ENCODE data around the gene CIC. TPM values are rescaled to one million over a fixed set of nuclear protein-coding genes. Genes with fewer than 3 reads are reported as not detected.
A peak's percentile ranks its signal among the peaks of the same experiment; 100 is the strongest.

The CIC gene
- total and polyA plus RNA-seq, 4 experiments from 2014 or later, result 3.5 to 82.6 (median 81.6) TPM; not detected in 1

DNA sequence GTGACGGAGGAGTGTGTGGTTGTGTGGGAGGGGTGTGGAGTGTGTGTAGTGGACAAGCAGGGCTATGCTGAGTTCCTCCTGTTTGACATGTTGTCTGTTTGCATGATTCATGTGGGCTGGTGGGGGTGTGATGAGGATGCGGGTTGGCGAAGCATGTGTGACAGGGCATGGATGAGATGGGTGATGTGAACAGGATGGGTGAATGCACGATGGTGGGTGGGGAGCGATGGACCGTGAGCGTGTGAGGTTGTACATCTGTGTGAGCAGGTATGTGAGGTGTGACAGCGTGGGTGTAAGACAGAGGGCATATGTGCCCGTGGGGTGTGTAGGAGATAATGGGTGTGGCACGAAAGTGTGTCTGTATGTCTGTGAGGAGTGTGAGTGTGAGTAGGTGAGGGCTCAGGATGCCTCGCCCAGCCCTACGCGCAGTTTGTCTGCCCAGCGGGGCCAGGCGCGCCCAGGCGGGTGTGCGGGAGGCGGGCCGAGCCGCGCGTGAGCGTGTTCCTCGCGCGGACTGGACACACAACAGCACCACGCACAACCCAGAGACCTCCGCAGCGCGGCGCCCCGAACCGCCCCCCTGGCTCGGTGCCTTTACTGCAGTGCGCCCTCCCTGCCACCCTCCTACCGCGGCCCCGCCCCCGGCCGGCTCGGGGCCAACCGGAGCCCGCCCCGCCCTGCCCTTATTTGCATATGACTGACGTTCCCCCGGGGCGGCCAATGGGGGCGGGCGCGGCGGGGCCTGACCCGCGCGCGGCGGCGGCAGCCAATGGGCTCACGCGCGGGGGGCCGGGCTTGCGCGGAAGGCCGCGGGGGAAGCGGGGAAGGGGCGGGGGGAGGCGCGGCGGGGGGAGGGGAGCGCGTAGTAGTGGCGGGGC lies 14.4 kb downstream of the CIC start:
- Mint-ChIP-seq H3K36me3 (peaks cover 0 to 25% of the 10 kb centered on the region in 2 donors), H3K4me1 (peaks cover 32 to 37% (median 33%) of the 10 kb centered on the region in 4 donors), H3K27ac (no peak overlapping the region), H3K4me3 (no peak overlapping the region), H3K27me3 (no peaks in the 10 kb centered on the region), H3K9me3 (no peaks in the 10 kb centered on the region)
- no peaks in the 10 kb centered on the region for H3K27me3 ChIP-seq (ENCODE audit: insufficient read depth, low read length)
- peak overlapping the region; percentile 77 for H3K27ac ChIP-seq (ENCODE audit: low read depth, low read length)
- peak; percentile 96 to 98 (median 97) for DNase-seq
- H3K4me1 ChIP-seq (ENCODE audit: insufficient read depth, low read length), result peaks cover 54% of the 10 kb centered on the region
- peaks cover 17% of the 10 kb centered on the region for H3K36me3 ChIP-seq (ENCODE audit: insufficient read depth, low read length)
- peak overlapping the region; percentile 1 to 60 for H3K4me3 ChIP-seq (ENCODE audit: low read length in 2 of 2)
- ChIA-PET POLR2A (ENCODE audit: partially characterized antibody) (interaction anchor here (0.7 to 9.3 kb wide), 17 partner anchors 8 to 207 kb away, joined by 3 to 139 read pairs (median 4); partner anchors contain the start of genes CIC, ERF, GSK3A and PAFAH1B3), CTCF (ENCODE audit: partially characterized antibody) (interaction anchor here (0.8 to 1.7 kb wide), 3 partner anchors 12 to 151 kb away, joined by 4 to 7 read pairs (median 4); partner anchors contain the start of gene POU2F2)
- intact Hi-C loops (cut with micrococcal nuclease), result loop anchor here (1.0 to 5.0 kb wide), 10 partner anchors 13 to 150 kb away; partner anchors contain the start of genes CIC, DEDD2, MEGF8 and PAFAH1B3
- H3K9me3 ChIP-seq (ENCODE audit: control insufficient read depth in 1 of 2, low read length in 2 of 2), result no peaks in the 10 kb centered on the region

DNA sequence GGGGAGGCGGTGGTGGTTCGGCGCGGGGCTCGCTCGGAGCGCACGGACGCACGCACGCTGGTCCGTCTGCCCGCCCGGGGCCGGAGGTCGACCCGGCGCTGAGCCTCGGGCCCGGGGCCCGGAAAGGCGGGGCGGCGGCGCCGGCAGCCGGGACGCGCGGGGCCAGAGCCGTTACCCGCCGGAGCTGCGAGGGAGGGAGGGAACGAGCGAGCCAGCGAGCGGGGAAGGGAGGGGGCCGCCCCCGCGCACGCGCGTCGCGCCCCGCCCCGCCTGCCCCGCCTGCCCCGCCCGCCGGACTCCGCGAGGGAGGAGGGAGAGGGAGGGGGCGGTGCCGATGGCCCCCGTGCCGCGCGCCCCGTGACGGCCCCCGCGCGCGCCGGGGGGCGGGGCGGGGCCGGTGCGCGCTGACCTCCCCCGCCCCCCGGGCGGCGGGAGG lies 15.0 kb downstream of the CIC start:
- peaks cover 48% of the 10 kb centered on the region for H3K4me1 ChIP-seq (ENCODE audit: insufficient read depth, low read length)
- no peaks in the 10 kb centered on the region for H3K27me3 ChIP-seq (ENCODE audit: insufficient read depth, low read length)
- no peak overlapping the region for H3K4me3 ChIP-seq (ENCODE audit: low read length in 2 of 2)
- peak; percentile 84 to 93 (median 92) for DNase-seq
- H3K36me3 ChIP-seq (ENCODE audit: insufficient read depth, low read length), result peaks cover 23% of the 10 kb centered on the region
- H3K4me1 Mint-ChIP-seq, result peaks cover 25 to 33% (median 29%) of the 10 kb centered on the region in 4 donors
- ChIA-PET CTCF (ENCODE audit: partially characterized antibody) (interaction anchor here (1.5 kb wide), 1 partner anchor 41 kb away, joined by 5 read pairs; no protein-coding TSS in a partner anchor), POLR2A (ENCODE audit: partially characterized antibody) (interaction anchor here (0.6 to 9.3 kb wide), 13 partner anchors 13 to 161 kb away, joined by 3 to 139 read pairs (median 4); partner anchors contain the start of genes CIC, DEDD2, ERF and GSK3A)
- no peak overlapping the region for H3K27ac Mint-ChIP-seq
- intact Hi-C loops (cut with micrococcal nuclease), result loop anchor here (2.0 to 5.0 kb wide), 3 partner anchors 19 to 113 kb away; partner anchors contain the start of genes PAFAH1B3 and PRR19
- no peak overlapping the region for H3K4me3 Mint-ChIP-seq
- peaks cover 0 to 32% of the 10 kb centered on the region in 2 donors for H3K36me3 Mint-ChIP-seq
- no peaks in the 10 kb centered on the region for H3K9me3 ChIP-seq (ENCODE audit: control insufficient read depth in 1 of 2, low read length in 2 of 2)
- peak overlapping the region; percentile 40 for H3K27ac ChIP-seq (ENCODE audit: low read depth, low read length)
- no peaks in the 10 kb centered on the region for H3K27me3 Mint-ChIP-seq
- H3K9me3 Mint-ChIP-seq, result no peaks in the 10 kb centered on the region

GRCh38 chr19:42284591-42285341 lies 15.7 kb downstream of the CIC start:
- intact Hi-C loops (cut with micrococcal nuclease), result loop anchor here (2.0 to 5.0 kb wide), 3 partner anchors 18 to 113 kb away; partner anchors contain the start of genes PAFAH1B3 and PRR19
- Histone ChIP-seq H3K27ac (ENCODE audit: low read depth, low read length) (peak overlapping the region; percentile 67), H3K4me1 (ENCODE audit: insufficient read depth, low read length) (peaks cover 41% of the 10 kb centered on the region), H3K9me3 (ENCODE audit: control insufficient read depth in 1 of 2, low read length in 2 of 2) (no peaks in the 10 kb centered on the region), H3K4me3 (ENCODE audit: low read length in 2 of 2) (peak overlapping the region; percentile 63 to 69), H3K27me3 (ENCODE audit: insufficient read depth, low read length) (no peaks in the 10 kb centered on the region), H3K36me3 (ENCODE audit: insufficient read depth, low read length) (peaks cover 30% of the 10 kb centered on the region)
- POLR2A ChIA-PET (ENCODE audit: partially characterized antibody), result interaction anchor here (0.6 to 9.3 kb wide), 15 partner anchors 12 to 162 kb away, joined by 3 to 139 read pairs (median 4); partner anchors contain the start of genes CIC, DEDD2, ERF and GSK3A
- Mint-ChIP-seq H3K27me3 (no peaks in the 10 kb centered on the region), H3K9me3 (no peaks in the 10 kb centered on the region), H3K4me3 (peak overlapping the region; percentile 81 to 96 (median 92)), H3K4me1 (peaks cover 19 to 26% (median 23%) of the 10 kb centered on the region in 4 donors), H3K27ac (peak overlapping the region; percentile 86 to 96 (median 94)), H3K36me3 (peaks cover 0 to 34% of the 10 kb centered on the region in 2 donors)
- peak in 4 of 5 donors; percentile 31 to 49 (median 36) for DNase-seq
- CTCF ChIA-PET (ENCODE audit: partially characterized antibody), result interaction anchor here (1.5 kb wide), 1 partner anchor 41 kb away, joined by 5 read pairs; no protein-coding TSS in a partner anchor

DNA sequence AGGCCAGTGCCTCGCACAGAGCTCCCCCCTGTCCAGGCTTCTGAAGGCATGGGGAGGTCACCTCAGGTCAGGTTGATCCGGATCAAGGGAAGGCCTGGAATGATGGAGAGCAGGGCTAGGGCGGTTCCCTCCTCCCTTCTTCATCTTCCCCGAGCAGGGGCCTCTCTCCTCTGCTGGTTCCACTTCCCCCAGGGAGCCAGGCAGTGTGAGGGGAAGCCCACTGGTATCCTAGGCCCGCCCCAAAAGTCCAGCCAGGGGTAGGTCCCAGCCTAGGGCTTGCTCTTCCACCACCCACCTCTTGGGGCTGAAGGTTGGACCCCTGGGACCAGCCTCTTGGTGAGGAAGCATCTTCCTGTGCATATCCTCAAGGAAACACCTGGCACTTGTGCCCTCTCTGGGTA lies 16.5 kb downstream of the CIC start:
- ChIA-PET CTCF (ENCODE audit: partially characterized antibody) (interaction anchor here (1.5 kb wide), 1 partner anchor 42 kb away, joined by 5 read pairs; no protein-coding TSS in a partner anchor), POLR2A (ENCODE audit: partially characterized antibody) (interaction anchor here (0.9 to 9.3 kb wide), 7 partner anchors 11 to 104 kb away, joined by 3 to 139 read pairs (median 8); partner anchors contain the start of genes CIC, GSK3A, PAFAH1B3 and PRR19)
- peaks cover 0 to 35% of the 10 kb centered on the region in 2 donors for H3K36me3 Mint-ChIP-seq
- Histone ChIP-seq H3K9me3 (ENCODE audit: control insufficient read depth in 1 of 2, low read length in 2 of 2) (no peaks in the 10 kb centered on the region), H3K4me1 (ENCODE audit: insufficient read depth, low read length) (peaks cover 41% of the 10 kb centered on the region), H3K4me3 (ENCODE audit: low read length in 2 of 2) (no peak overlapping the region), H3K27me3 (ENCODE audit: insufficient read depth, low read length) (no peaks in the 10 kb centered on the region), H3K27ac (ENCODE audit: low read depth, low read length) (peak overlapping the region; percentile 67), H3K36me3 (ENCODE audit: insufficient read depth, low read length) (peaks cover 37% of the 10 kb centered on the region)
- peak overlapping the region in 5 of 8 donors; percentile 8 to 96 (median 21) for H3K4me3 Mint-ChIP-seq
- H3K9me3 Mint-ChIP-seq, result no peaks in the 10 kb centered on the region
- DNase-seq, result peak in 1 of 5 donors; percentile 43
- intact Hi-C loops (cut with micrococcal nuclease), result loop anchor here (2.0 kb wide), 1 partner anchor 17 kb away; the partner anchor contains the start of genes PAFAH1B3 and PRR19
- H3K27me3 Mint-ChIP-seq, result no peaks in the 10 kb centered on the region
- peaks cover 18 to 26% (median 22%) of the 10 kb centered on the region in 4 donors for H3K4me1 Mint-ChIP-seq
- H3K27ac Mint-ChIP-seq, result peak overlapping the region in 6 of 7 donors; percentile 84 to 94 (median 93)

- Histone ChIP-seq H3K36me3 (ENCODE audit: insufficient read depth, low read length) (peaks cover 39% of the 10 kb centered on the region), H3K27ac (ENCODE audit: low read depth, low read length) (peak overlapping the region; percentile 67), H3K27me3 (ENCODE audit: insufficient read depth, low read length) (no peaks in the 10 kb centered on the region), H3K4me1 (ENCODE audit: insufficient read depth, low read length) (peaks cover 41% of the 10 kb centered on the region), H3K4me3 (ENCODE audit: low read length in 2 of 2) (no peak overlapping the region), H3K9me3 (ENCODE audit: control insufficient read depth in 1 of 2, low read length in 2 of 2) (no peaks in the 10 kb centered on the region)
- Mint-ChIP-seq H3K36me3 (peaks cover 0 to 35% of the 10 kb centered on the region in 2 donors), H3K27ac (peak overlapping the region; percentile 81 to 94 (median 90)), H3K4me1 (peaks cover 18 to 26% (median 22%) of the 10 kb centered on the region in 4 donors), H3K9me3 (no peaks in the 10 kb centered on the region), H3K27me3 (no peaks in the 10 kb centered on the region), H3K4me3 (peak overlapping the region in 4 of 8 donors; percentile 13 to 55 (median 21))
- intact Hi-C loops (cut with micrococcal nuclease), result loop anchor here (2.0 kb wide), 1 partner anchor 17 kb away; the partner anchor contains the start of genes PAFAH1B3 and PRR19
- ChIA-PET POLR2A (ENCODE audit: partially characterized antibody) (interaction anchor here (1.2 to 7.6 kb wide), 3 partner anchors 16 to 28 kb away, joined by 3 to 131 read pairs (median 13); partner anchors contain the start of genes CIC, PAFAH1B3 and PRR19), CTCF (ENCODE audit: partially characterized antibody) (no interaction called here)
- DNase-seq, result no peak
These were observed 16.9 kb downstream of the CIC start for GRCh38 chr19:42285988-42286348.

DNA sequence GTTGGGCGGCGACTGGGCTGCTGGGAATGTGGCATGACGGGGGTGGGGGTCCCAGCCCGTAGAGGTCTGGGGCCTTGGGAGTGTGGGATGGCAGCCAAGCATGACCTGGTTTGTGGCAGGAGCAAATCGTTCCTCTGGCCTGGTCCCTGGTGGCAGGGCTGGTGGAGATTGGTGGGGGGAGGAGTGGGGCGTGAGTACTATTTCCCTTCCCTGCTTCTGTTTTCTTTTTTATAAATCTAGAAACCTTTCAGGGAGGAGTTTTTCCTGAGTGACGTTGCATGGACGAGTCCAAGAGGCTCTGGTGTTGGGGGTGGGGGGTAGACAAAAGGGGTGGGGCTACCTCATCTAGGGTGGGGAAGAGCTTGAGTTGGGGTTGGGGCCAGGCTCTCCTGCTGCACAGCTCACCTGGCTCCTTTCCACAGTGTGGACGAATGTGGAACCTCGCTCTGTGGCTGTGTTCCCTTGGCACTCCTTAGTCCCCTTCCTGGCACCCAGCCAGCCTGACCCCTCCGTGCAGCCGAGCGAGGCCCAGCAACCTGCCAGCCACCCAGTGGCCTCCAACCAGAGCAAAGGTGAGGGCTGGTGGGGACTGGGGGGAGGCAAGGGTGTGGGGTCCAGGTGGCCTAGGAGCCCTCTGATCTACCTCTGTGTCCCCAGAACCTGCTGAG lies 17.4 kb downstream of the CIC start:
- Histone ChIP-seq H3K4me1 (ENCODE audit: insufficient read depth, low read length) (peaks cover 37% of the 10 kb centered on the region), H3K27me3 (ENCODE audit: insufficient read depth, low read length) (no peaks in the 10 kb centered on the region), H3K27ac (ENCODE audit: low read depth, low read length) (peak overlapping the region; percentile 67), H3K9me3 (ENCODE audit: control insufficient read depth in 1 of 2, low read length in 2 of 2) (no peaks in the 10 kb centered on the region), H3K4me3 (ENCODE audit: low read length in 2 of 2) (no peak overlapping the region), H3K36me3 (ENCODE audit: insufficient read depth, low read length) (peaks cover 39% of the 10 kb centered on the region)
- H3K4me1 Mint-ChIP-seq, result peaks cover 21 to 24% (median 22%) of the 10 kb centered on the region in 4 donors
- ChIA-PET POLR2A (ENCODE audit: partially characterized antibody) (no interaction called here), CTCF (ENCODE audit: partially characterized antibody) (no interaction called here)
- H3K4me3 Mint-ChIP-seq, result peak overlapping the region in 2 of 8 donors; percentile 17 to 32
- H3K36me3 Mint-ChIP-seq, result peaks cover under 1 to 39% of the 10 kb centered on the region in 2 donors
- peak in 1 of 5 donors; percentile 35 for DNase-seq
- no peaks in the 10 kb centered on the region for H3K27me3 Mint-ChIP-seq
- intact Hi-C loops (cut with micrococcal nuclease), result no loop called here
- H3K27ac Mint-ChIP-seq, result peak overlapping the region in 6 of 7 donors; percentile 84 to 94 (median 88)
- no peaks in the 10 kb centered on the region for H3K9me3 Mint-ChIP-seq
